Esophagus muscularis mucosa (tissue), 4 donors: ENCODE results near the gene NINJ1.

ENCODE experiments used
- EP300 ChIP-seq: sonication (generic); formaldehyde crosslinking; IDR thresholded peaks from one replicate; pipeline ENCODE4 v1.6.1; 2017; ENCODE audit warnings: antibody characterized with exemption
- POLR2A ChIP-seq: fragments of 450-650 bp; IDR thresholded peaks from one replicate; pipeline ENCODE4 v1.6.1; 2017; ENCODE audit warnings: antibody characterized with exemption, moderate library complexity, mild to moderate bottlenecking, low read depth
- POLR2AphosphoS5 ChIP-seq, 2 donors: sonication (generic); formaldehyde crosslinking; IDR thresholded peaks; one replicate each; pipeline ENCODE4 v1.6.1; 2017; ENCODE audit warnings: antibody characterized with exemption in 2 of 2
- TF ChIP-seq, protein P1 (sequence below), 3 experiments: fragments of 200-600 bp in 2 of 3; fragments of 450-650 bp in 1 of 3; sonication (generic) in 2 of 3; IDR thresholded peaks; one replicate each; pipeline ENCODE4 v1.5.1; 2017 to 2019; ENCODE audit warnings: antibody characterized with exemption in 3 of 3, mild to moderate bottlenecking in 2 of 3, moderate library complexity in 1 of 3

DNA sequence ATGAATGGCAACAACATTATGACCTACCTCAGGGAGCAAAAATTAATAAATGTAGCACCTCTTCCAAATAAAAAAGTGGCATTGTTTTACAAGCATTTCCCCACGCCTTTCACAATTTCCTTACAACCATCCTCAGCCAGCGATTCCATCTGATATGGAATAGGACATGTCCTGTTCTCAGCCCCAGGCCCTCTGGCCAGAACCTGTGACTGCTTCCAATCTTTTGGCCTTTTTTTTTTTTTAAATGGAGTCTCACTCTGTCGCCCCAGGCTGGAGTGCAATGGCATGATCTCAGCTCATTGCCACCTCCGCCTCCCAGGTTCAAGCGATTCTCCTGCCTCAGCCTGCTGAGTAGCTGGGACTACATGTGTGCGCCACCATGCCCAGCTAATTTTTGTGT is 33.1 kb upstream of the NINJ1 start:
- TF ChIP-seq POLR2A (no peak), POLR2AphosphoS5 (IDR thresholded peaks at IDR 0.05) (no peak), EP300 (no peak)
- TF ChIP-seq, protein P1, sequence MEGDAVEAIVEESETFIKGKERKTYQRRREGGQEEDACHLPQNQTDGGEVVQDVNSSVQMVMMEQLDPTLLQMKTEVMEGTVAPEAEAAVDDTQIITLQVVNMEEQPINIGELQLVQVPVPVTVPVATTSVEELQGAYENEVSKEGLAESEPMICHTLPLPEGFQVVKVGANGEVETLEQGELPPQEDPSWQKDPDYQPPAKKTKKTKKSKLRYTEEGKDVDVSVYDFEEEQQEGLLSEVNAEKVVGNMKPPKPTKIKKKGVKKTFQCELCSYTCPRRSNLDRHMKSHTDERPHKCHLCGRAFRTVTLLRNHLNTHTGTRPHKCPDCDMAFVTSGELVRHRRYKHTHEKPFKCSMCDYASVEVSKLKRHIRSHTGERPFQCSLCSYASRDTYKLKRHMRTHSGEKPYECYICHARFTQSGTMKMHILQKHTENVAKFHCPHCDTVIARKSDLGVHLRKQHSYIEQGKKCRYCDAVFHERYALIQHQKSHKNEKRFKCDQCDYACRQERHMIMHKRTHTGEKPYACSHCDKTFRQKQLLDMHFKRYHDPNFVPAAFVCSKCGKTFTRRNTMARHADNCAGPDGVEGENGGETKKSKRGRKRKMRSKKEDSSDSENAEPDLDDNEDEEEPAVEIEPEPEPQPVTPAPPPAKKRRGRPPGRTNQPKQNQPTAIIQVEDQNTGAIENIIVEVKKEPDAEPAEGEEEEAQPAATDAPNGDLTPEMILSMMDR (IDR thresholded peaks at IDR 0.05), result no peak
